Upper lobe of left lung (tissue), 6 donors: Measurements from ENCODE around the gene PAK5. TPM values are rescaled to one million over a fixed set of nuclear protein-coding genes. Genes with fewer than 3 reads are reported as not detected.

Source experiments
- ATAC-seq, 2 donors: fragments of 200-7000 bp; cut with Tn5 transposase; one replicate each; pipeline ENCODE4 v1.9.1; 2022; ENCODE audit warnings: mild to moderate bottlenecking in 2 of 2, moderate library complexity in 2 of 2; ENCODE audit not compliant: low FRiP score in 2 of 2
- DNase-seq, 2 donors: peaks; one replicate each; pipeline ENCODE4 v3.0.0-alpha.2; 2019 to 2020
- H3K27ac ChIP-seq, 4 donors: fragments of 200-600 bp; sonication (generic); one replicate each; pipeline ENCODE4 v1.5.1; 2016 to 2019
- H3K27me3 ChIP-seq, 4 donors: fragments of 200-600 bp; sonication (generic); one replicate each; pipeline ENCODE4 v1.5.1; 2017 to 2019
- H3K36me3 ChIP-seq, 4 donors: fragments of 200-600 bp; sonication (generic); one replicate each; pipeline ENCODE4 v1.5.1; 2016 to 2019
- H3K4me1 ChIP-seq, 4 donors: fragments of 200-600 bp; sonication (generic); one replicate each; pipeline ENCODE4 v1.5.1; 2018 to 2019
- H3K4me3 ChIP-seq, 4 donors: fragments of 200-600 bp; sonication (generic); one replicate each; pipeline ENCODE4 v1.5.1; 2017 to 2019; ENCODE audit warnings: mild to moderate bottlenecking in 2 of 4, moderate library complexity in 1 of 4
- H3K9me3 ChIP-seq, 4 donors: fragments of 200-600 bp; sonication (generic); one replicate each; pipeline ENCODE4 v1.5.1; 2018 to 2019
- CTCF ChIP-seq, 6 experiments: fragments of 450-650 bp in 4 of 6; fragments of 200-600 bp in 2 of 6; sonication (generic) in 2 of 6; IDR thresholded peaks; one replicate each; pipeline ENCODE4 v1.5.1; 2016 to 2019; ENCODE audit warnings: antibody characterized with exemption in 6 of 6
- EP300 ChIP-seq, 4 donors: sonication (generic); formaldehyde crosslinking; IDR thresholded peaks; one replicate each; pipeline ENCODE4 v1.5.1; 2017; ENCODE audit warnings: antibody characterized with exemption in 4 of 4, control low read depth in 2 of 4
- POLR2A ChIP-seq, 4 donors: fragments of 450-650 bp; IDR thresholded peaks; one replicate each; pipeline ENCODE4 v1.5.1; 2016 to 2017; ENCODE audit warnings: antibody characterized with exemption in 4 of 4, mild to moderate bottlenecking in 2 of 4
- POLR2AphosphoS5 ChIP-seq, 2 donors: sonication (generic); formaldehyde crosslinking; IDR thresholded peaks; one replicate each; pipeline ENCODE4 v1.5.1; 2017; ENCODE audit warnings: antibody characterized with exemption in 2 of 2
- WGBS, 2 donors: methylation state at CpG; one replicate each; pipeline ENCODE4 v1.1.5; 2017 to 2018; 5-methylcytosine and 5-hydroxymethylcytosine counted together
- total RNA-seq, 6 donors: library from RNA; depleted of rRNA in 4 of 6; stranded (reverse); fragments of >200 nt in 4 of 6; gene quantifications; one replicate each; pipeline versions ENCODE4 v1.1.0 to v1.2.1, GENCODE V29; 2016 to 2021
- donor health status: DM: no; HTN: no; CAD: no; lungs with moderate emphysema.
- donor health status: DM: no; HTN: yes; CAD: no; lungs with severe emphysema.

Gene PAK5
- total RNA-seq, 6 donors from 2014 or later, result 0.17 to 0.30 (median 0.23) TPM; not detected in 2

GRCh38 chr20:9572670-9573069 lies 266.2 kb downstream of the PAK5 start:
- Histone ChIP-seq H3K27ac (no peak overlapping the region), H3K4me3 (no peak overlapping the region), H3K36me3 (no peaks in the 10 kb centered on the region), H3K9me3 (no peaks in the 10 kb centered on the region), H3K27me3 (no peaks in the 10 kb centered on the region), H3K4me1 (no peaks in the 10 kb centered on the region)
- DNase-seq (no peak), ATAC-seq (no peak)
- TF ChIP-seq POLR2A (IDR thresholded peaks at IDR 0.05), result no peak
- TF ChIP-seq POLR2AphosphoS5 (IDR thresholded peaks at IDR 0.05), result no peak
- TF ChIP-seq EP300 (IDR thresholded peaks at IDR 0.05), result no peak
- TF ChIP-seq CTCF (IDR thresholded peaks at IDR 0.05), result no peak
- 28 to 30% methylated on average over 2 of the region's 2 CpGs for WGBS, 2 donors

- DNase-seq (no peak), ATAC-seq (no peak)
- Histone ChIP-seq H3K9me3 (no peaks in the 10 kb centered on the region), H3K4me3 (no peak overlapping the region), H3K27me3 (no peaks in the 10 kb centered on the region), H3K4me1 (no peaks in the 10 kb centered on the region), H3K36me3 (no peaks in the 10 kb centered on the region), H3K27ac (no peak overlapping the region)
- 53 to 54% methylated on average over 3 of the region's 3 CpGs for WGBS, 2 donors
- no peak for TF ChIP-seq EP300 (IDR thresholded peaks at IDR 0.05)
- TF ChIP-seq POLR2A (IDR thresholded peaks at IDR 0.05), result no peak
- TF ChIP-seq CTCF (IDR thresholded peaks at IDR 0.05), result no peak
- TF ChIP-seq POLR2AphosphoS5 (IDR thresholded peaks at IDR 0.05), result no peak
Measured at GRCh38 chr20:9571783-9572182, 267.1 kb downstream of the PAK5 start.

GRCh38 chr20:9570612-9571011 lies 268.3 kb downstream of the PAK5 start:
- 73 to 76% methylated on average over 2 of the region's 2 CpGs for WGBS, 2 donors
- Histone ChIP-seq H3K27ac (no peak overlapping the region), H3K27me3 (no peaks in the 10 kb centered on the region), H3K36me3 (no peaks in the 10 kb centered on the region), H3K9me3 (no peaks in the 10 kb centered on the region), H3K4me1 (no peaks in the 10 kb centered on the region), H3K4me3 (no peak overlapping the region)
- no peak for DNase-seq
- no peak for ATAC-seq
- TF ChIP-seq EP300 (IDR thresholded peaks at IDR 0.05) (no peak), CTCF (IDR thresholded peaks at IDR 0.05) (no peak), POLR2AphosphoS5 (IDR thresholded peaks at IDR 0.05) (no peak), POLR2A (IDR thresholded peaks at IDR 0.05) (no peak)

- H3K4me3 ChIP-seq, result no peak overlapping the region
- WGBS, 2 donors, result 75 to 80% methylated on average over 1 of the region's 1 CpG
- no peak for TF ChIP-seq CTCF (IDR thresholded peaks at IDR 0.05)
- TF ChIP-seq POLR2A (IDR thresholded peaks at IDR 0.05), result no peak
- no peak for TF ChIP-seq POLR2AphosphoS5 (IDR thresholded peaks at IDR 0.05)
- TF ChIP-seq EP300 (IDR thresholded peaks at IDR 0.05), result no peak
- ATAC-seq (no peak), DNase-seq (no peak)
- no peak overlapping the region for H3K27ac ChIP-seq
- no peaks in the 10 kb centered on the region for H3K9me3 ChIP-seq
- no peaks in the 10 kb centered on the region for H3K36me3 ChIP-seq
- H3K27me3 ChIP-seq, result no peaks in the 10 kb centered on the region
- H3K4me1 ChIP-seq, result no peaks in the 10 kb centered on the region
Measured at GRCh38 chr20:9566977-9567376, 271.9 kb downstream of the PAK5 start.

GRCh38 chr20:9565910-9566550 lies 272.8 kb downstream of the PAK5 start:
- TF ChIP-seq POLR2AphosphoS5 (IDR thresholded peaks at IDR 0.05), result no peak
- TF ChIP-seq POLR2A (IDR thresholded peaks at IDR 0.05), result no peak
- TF ChIP-seq EP300 (IDR thresholded peaks at IDR 0.05), result no peak
- TF ChIP-seq CTCF (IDR thresholded peaks at IDR 0.05), result no peak
- H3K27ac ChIP-seq, result no peak overlapping the region
- H3K9me3 ChIP-seq, result no peaks in the 10 kb centered on the region
- ATAC-seq (peak in 1 of 2 donors; percentile 39), DNase-seq (peak in 1 of 2 donors; percentile 43)
- H3K4me1 ChIP-seq, result no peaks in the 10 kb centered on the region
- no peak overlapping the region for H3K4me3 ChIP-seq
- WGBS, 2 donors, result 84 to 94% methylated on average over 15 to 20 of the region's 20 CpGs
- no peaks in the 10 kb centered on the region for H3K27me3 ChIP-seq
- no peaks in the 10 kb centered on the region for H3K36me3 ChIP-seq
